Measurements from ENCODE around the gene MATCAP1. TPM values are rescaled to one million over a fixed set of nuclear protein-coding genes. Genes with fewer than 3 reads are reported as not detected.
A peak's percentile ranks its signal among the peaks of the same experiment; 100 is the strongest.

The MATCAP1 gene
- total and polyA plus RNA-seq, 2 of the 13 experiments (the other 11 are each of a cell fraction or from before 2014, with no cell fraction given): 11.2 to 24.5 TPM

GRCh38 chr16:67191995-67192681 lies 8.4 kb upstream of the MATCAP1 start, which contains the start of gene E2F4 (continued):
- no peak for TF ChIP-seq REXO4 (CRISPR knock-in tag; IDR thresholded peaks at IDR 0.05; ENCODE audit: borderline replicate concordance)
- peak; percentile 94 for TF ChIP-seq GATAD1 (CRISPR knock-in tag; IDR thresholded peaks at IDR 0.05)
- TF ChIP-seq GZF1 (CRISPR knock-in tag; IDR thresholded peaks at IDR 0.05): no peak
- TF ChIP-seq ZNF703 (CRISPR knock-in tag; IDR thresholded peaks at IDR 0.05; ENCODE audit: borderline replicate concordance): no peak
- no peak for TF ChIP-seq ZNF512 (CRISPR knock-in tag; IDR thresholded peaks at IDR 0.05)
- no peak for TF ChIP-seq ARNTL (CRISPR knock-in tag; IDR thresholded peaks at IDR 0.05)
- TF ChIP-seq SP4 (CRISPR knock-in tag; IDR thresholded peaks at IDR 0.05): peak; percentile 51; the same call in 1 of the 2 replicates
- no peak for TF ChIP-seq DDIT3 (CRISPR knock-in tag; IDR thresholded peaks at IDR 0.05)
- TF ChIP-seq ZNF253 (CRISPR knock-in tag; IDR thresholded peaks at IDR 0.05; ENCODE audit: borderline replicate concordance): peak; percentile 25; the same call in 1 of the 2 replicates
- TF ChIP-seq ZNF770 (CRISPR knock-in tag; IDR thresholded peaks at IDR 0.05): peak; percentile 52; the same call in 1 of the 2 replicates
- TF ChIP-seq THAP11 (CRISPR knock-in tag; IDR thresholded peaks at IDR 0.05): peak; percentile 95
- no peak for TF ChIP-seq ZNF3 (CRISPR knock-in tag; IDR thresholded peaks at IDR 0.05)
- peak; percentile 52; the same call in 1 of the 2 replicates for TF ChIP-seq DMAP1 (CRISPR knock-in tag; IDR thresholded peaks at IDR 0.05)
- peak; percentile 93 for TF ChIP-seq ATF7-NPFF (CRISPR knock-in tag; IDR thresholded peaks at IDR 0.05; ENCODE audit: low read depth)
- peak; percentile 61 for TF ChIP-seq ZNF263 (CRISPR knock-in tag; IDR thresholded peaks at IDR 0.05)
- TF ChIP-seq ZBTB1 (CRISPR knock-in tag; IDR thresholded peaks at IDR 0.05; ENCODE audit: borderline replicate concordance): no peak
- TF ChIP-seq NFRKB (IDR thresholded peaks at IDR 0.05): no peak
- peak; percentile 37 for TF ChIP-seq RXRA (CRISPR knock-in tag; IDR thresholded peaks at IDR 0.05)
- no peak for TF ChIP-seq ZFP1 (CRISPR knock-in tag; IDR thresholded peaks at IDR 0.05)
- no peak for TF ChIP-seq ZNF543 (CRISPR knock-in tag; IDR thresholded peaks at IDR 0.05)
- 0 out of 2 replicates have a peak, but pooled peaks have one; percentile 17 for TF ChIP-seq ZXDC (CRISPR knock-in tag; IDR thresholded peaks at IDR 0.05)
- TF ChIP-seq ZEB1 (IDR thresholded peaks at IDR 0.05; ENCODE audit: insufficient replicate concordance, low read depth): no peak
- peak; percentile 55 for TF ChIP-seq RXRB (CRISPR knock-in tag; IDR thresholded peaks at IDR 0.05; ENCODE audit: borderline replicate concordance)
- peak; percentile 46; the same call in 1 of the 2 replicates for TF ChIP-seq FOSL2 (CRISPR knock-in tag; IDR thresholded peaks at IDR 0.05)

Measured in HepG2 (cell line).